HFF-Myc (cell line): ENCODE data around the gene TENM4.
"Not testable (repeated sequence)": the region's sequence is repeated elsewhere in the genome, so short reads cannot be mapped to it uniquely, and the experiment has no call there.

ENCODE experiments used
- DNase-seq: peaks from one replicate; pipeline ENCODE4 v3.0.0-alpha.2; 2011; ENCODE audit warnings: low read depth; ENCODE audit errors: extremely low read depth
- H3K4me3 ChIP-seq: replicated peaks from 2 replicates; pipeline ENCODE4 v1.5.1; 2011; ENCODE audit warnings: low read depth, mild to moderate bottlenecking, control low read depth, low read length
- CTCF ChIP-seq: IDR thresholded peaks from 2 replicates; pipeline ENCODE4 v1.5.1; 2012; ENCODE audit warnings: mild to moderate bottlenecking, low read depth, low read length, control low read depth; ENCODE audit errors: missing control alignments

TENM4 gene

DNA sequence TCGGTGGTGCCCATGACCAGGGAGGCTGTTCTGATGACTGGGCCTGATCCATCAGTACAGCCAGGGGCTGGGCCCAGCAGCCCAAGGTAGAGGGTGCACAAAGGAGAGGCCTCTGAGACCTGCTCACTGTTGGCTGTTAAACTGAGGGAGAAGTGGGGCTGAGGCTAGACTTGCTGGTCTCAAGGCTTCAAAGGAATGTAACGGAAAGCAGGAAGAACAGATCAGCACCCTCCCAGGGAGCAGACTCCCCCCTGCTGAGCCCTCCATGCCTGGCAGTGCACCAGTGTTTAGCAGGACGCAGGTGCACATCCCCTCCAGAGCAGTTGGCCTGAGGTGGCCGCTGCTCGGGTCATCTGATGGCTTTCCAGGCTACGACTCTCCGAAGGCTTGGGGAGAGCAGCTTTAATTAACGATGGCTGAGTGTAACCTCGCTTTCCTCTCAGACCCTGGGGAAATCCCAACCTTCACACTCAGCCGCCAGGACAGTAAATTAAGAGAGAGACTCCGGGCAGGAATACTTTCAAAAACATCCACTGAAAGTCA lies 610.5 kb downstream of the TENM4 start:
- no peak overlapping the region for H3K4me3 ChIP-seq
- no peak for TF ChIP-seq CTCF
- no peak for DNase-seq

DNA sequence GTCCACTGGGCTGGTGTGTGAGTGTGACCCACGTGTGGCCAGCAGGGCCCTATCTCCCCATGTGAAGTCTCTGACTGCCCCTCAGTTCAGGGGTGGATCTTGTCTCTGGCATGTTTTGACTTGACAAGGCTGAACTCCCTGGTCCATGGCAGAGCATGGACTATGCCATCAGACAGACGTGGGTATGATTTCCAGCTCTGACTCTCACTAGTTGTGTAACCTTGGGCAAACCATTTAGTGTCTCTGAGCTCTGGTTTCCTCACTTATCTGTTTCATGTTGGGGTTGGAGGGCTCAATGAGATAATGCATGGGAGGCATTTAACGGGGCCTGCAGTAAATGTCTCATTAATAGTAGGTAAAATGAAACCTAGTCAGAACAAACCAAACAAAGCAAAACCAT lies 611.7 kb downstream of the TENM4 start:
- TF ChIP-seq CTCF: no peak
- DNase-seq: no peak
- H3K4me3 ChIP-seq: no peak overlapping the region

- no peak for DNase-seq
- TF ChIP-seq CTCF: no peak
- H3K4me3 ChIP-seq: no peak overlapping the region
These were observed 612.2 kb downstream of the TENM4 start for GRCh38 chr11:78828676-78829075.

DNA sequence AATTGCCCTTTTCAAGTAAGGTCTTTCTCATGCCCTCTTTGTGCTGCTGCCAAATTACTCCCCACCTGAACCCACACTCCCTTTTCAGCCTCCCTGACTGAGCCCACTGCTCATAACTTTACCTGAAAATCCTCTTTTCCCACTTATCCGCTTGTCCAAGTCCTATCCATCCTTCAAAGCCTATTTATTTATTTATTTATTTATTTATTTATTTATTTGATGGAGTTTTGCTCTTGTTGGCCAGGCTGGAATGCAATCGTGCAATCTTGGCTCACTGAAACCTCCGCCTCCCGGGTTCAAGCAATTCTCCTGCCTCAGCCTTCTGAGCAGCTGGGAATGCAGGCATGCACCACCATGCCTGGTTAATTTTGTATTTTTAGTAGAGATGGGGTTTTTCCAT lies 613.5 kb downstream of the TENM4 start:
- H3K4me3 ChIP-seq, DNase-seq: not testable (repeated sequence)

- DNase-seq: no peak
- no peak overlapping the region for H3K4me3 ChIP-seq
These were observed 615.2 kb downstream of the TENM4 start for GRCh38 chr11:78825591-78826020.

GRCh38 chr11:78823588-78823987 lies 617.2 kb downstream of the TENM4 start:
- H3K4me3 ChIP-seq: no peak overlapping the region
- TF ChIP-seq CTCF: no peak
- DNase-seq: no peak

More at GRCh38 chr11:78825591-78826020, 615.2 kb downstream of the TENM4 start:
- TF ChIP-seq CTCF: no peak

- DNase-seq: no peak
- no peak overlapping the region for H3K4me3 ChIP-seq
- TF ChIP-seq CTCF: no peak
These were observed 617.9 kb downstream of the TENM4 start for GRCh38 chr11:78822931-78823423.
